ENCODE results near the gene ZCCHC2. TPM values are rescaled to one million over a fixed set of nuclear protein-coding genes. Genes with fewer than 3 reads are reported as not detected.

The ZCCHC2 gene
- total and polyA plus RNA-seq, 2 of the 13 experiments (the other 11 are each of a cell fraction or from before 2014, with no cell fraction given), result 62.5 to 76.1 TPM

DNA sequence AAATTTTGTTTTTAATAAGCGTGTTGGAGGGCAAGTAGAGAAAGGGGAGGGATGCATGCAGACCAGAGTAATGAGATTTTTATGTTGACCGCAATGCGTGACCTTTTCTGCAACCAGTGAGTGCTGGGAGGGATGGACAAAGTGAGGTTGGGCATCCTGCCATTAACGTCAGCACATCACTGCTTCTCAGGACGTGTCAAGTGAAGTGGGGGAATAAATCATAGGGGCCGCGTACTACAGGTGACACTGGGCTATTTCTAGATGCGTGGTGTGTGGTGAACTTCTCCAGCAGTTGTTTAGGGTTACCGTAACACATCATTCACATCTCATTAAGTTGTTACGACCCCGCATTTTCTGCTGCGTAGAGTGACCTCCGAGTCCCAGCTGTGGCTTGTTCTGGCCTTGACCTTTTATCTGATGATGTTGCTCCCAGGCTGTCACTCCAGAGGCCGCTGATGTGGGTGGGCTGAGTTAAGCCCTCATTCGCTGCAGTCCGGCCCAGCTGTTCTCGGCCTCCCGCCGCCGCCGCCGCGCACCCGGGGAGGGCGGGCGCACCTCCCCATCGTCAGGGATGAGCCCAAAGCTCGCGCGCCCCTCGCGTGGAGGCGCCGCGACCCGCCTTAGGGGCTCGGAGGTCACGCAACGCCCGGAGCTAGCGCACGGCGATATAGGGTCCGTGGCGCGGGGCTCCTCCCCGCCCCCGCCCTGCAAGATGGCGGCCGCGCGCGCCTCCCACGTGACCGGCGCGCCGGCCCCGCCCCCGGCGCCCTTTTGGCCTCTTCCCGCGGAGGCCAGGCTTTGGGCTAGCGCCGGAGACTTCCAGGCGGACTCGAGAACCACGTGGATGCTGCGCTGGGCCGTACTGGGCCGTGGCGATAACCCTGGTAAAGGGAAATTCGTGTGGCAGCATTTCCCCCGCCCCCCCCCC, 3.5 kb downstream of the ZCCHC2 start (continued):
- no peak for TF ChIP-seq ZFP90 (CRISPR knock-in tag; IDR thresholded peaks at IDR 0.05; ENCODE audit: borderline replicate concordance)
- peak; percentile 93 for TF ChIP-seq ZNF746 (CRISPR knock-in tag; IDR thresholded peaks at IDR 0.05)
- 0 out of 2 replicates have a peak, but pooled peaks have one; percentile 19 for TF ChIP-seq NAIF1 (CRISPR knock-in tag; IDR thresholded peaks at IDR 0.05; ENCODE audit: borderline replicate concordance)
- peak; percentile 41; the same call in 1 of the 2 replicates for TF ChIP-seq BCL6 (CRISPR knock-in tag; IDR thresholded peaks at IDR 0.05)
- TF ChIP-seq SIN3A (IDR thresholded peaks at IDR 0.05; ENCODE audit: borderline replicate concordance, low read depth, low read length), result 0 out of 2 replicates have a peak, but pooled peaks have one; percentile 79
- 0 out of 2 replicates have a peak, but pooled peaks have one; percentile 2 for TF ChIP-seq NFYC (CRISPR knock-in tag; IDR thresholded peaks at IDR 0.05)
- 0 out of 2 replicates have a peak, but pooled peaks have one; percentile 6 for TF ChIP-seq TBX3 (IDR thresholded peaks at IDR 0.05; ENCODE audit: borderline replicate concordance)
- peak; percentile 85 for TF ChIP-seq ZNF709 (CRISPR knock-in tag; IDR thresholded peaks at IDR 0.05)
- peak; percentile 75 for TF ChIP-seq CREM (IDR thresholded peaks at IDR 0.05)
- TF ChIP-seq CREM (CRISPR knock-in tag; IDR thresholded peaks at IDR 0.05), result no peak
- TF ChIP-seq ZC3H13 (CRISPR knock-in tag; IDR thresholded peaks at IDR 0.05), result peak; percentile 100
- TF ChIP-seq CAMTA2 (CRISPR knock-in tag; IDR thresholded peaks at IDR 0.05; ENCODE audit: borderline replicate concordance), result no peak
- peak; percentile 51; the same call in 1 of the 2 replicates for TF ChIP-seq ZNF768 (CRISPR knock-in tag; IDR thresholded peaks at IDR 0.05)
- peak; percentile 83; the same call in 1 of the 2 replicates for TF ChIP-seq ZSCAN20 (CRISPR knock-in tag; IDR thresholded peaks at IDR 0.05; ENCODE audit: borderline replicate concordance)
- TF ChIP-seq GTF2F1 (IDR thresholded peaks at IDR 0.05; ENCODE audit: low read length), result no peak
- peak; percentile 68 for TF ChIP-seq ZNF639 (CRISPR knock-in tag; conservative IDR thresholded peaks at IDR 0.05)
- TF ChIP-seq ZNF30 (CRISPR knock-in tag; IDR thresholded peaks at IDR 0.05), result 0 out of 2 replicates have a peak, but pooled peaks have one; percentile 5
- no peak for TF ChIP-seq ZNF234 (CRISPR knock-in tag; conservative IDR thresholded peaks at IDR 0.05)
- TF ChIP-seq SSRP1 (CRISPR knock-in tag; IDR thresholded peaks at IDR 0.05), result 0 out of 2 replicates have a peak, but pooled peaks have one; percentile 37
- TF ChIP-seq NFE2L1 (CRISPR knock-in tag; IDR thresholded peaks at IDR 0.05; ENCODE audit: borderline replicate concordance), result no peak
- peak; percentile 56; the same call in 1 of the 2 replicates for TF ChIP-seq ZNF292 (CRISPR knock-in tag; IDR thresholded peaks at IDR 0.05; ENCODE audit: borderline replicate concordance, low read depth)
- TF ChIP-seq HDAC1 (CRISPR knock-in tag; IDR thresholded peaks at IDR 0.05), result peak; percentile 80; the same call in 1 of the 2 replicates
- TF ChIP-seq CHCHD3 (CRISPR knock-in tag; IDR thresholded peaks at IDR 0.05), result peak; percentile 78; the same call in 1 of the 2 replicates
- peak in 1 of 2 experiments; percentile 37; a peak in 2 of 4 replicates for TF ChIP-seq KLF16 (CRISPR knock-in tag; IDR thresholded peaks at IDR 0.05)
- TF ChIP-seq, protein P1, sequence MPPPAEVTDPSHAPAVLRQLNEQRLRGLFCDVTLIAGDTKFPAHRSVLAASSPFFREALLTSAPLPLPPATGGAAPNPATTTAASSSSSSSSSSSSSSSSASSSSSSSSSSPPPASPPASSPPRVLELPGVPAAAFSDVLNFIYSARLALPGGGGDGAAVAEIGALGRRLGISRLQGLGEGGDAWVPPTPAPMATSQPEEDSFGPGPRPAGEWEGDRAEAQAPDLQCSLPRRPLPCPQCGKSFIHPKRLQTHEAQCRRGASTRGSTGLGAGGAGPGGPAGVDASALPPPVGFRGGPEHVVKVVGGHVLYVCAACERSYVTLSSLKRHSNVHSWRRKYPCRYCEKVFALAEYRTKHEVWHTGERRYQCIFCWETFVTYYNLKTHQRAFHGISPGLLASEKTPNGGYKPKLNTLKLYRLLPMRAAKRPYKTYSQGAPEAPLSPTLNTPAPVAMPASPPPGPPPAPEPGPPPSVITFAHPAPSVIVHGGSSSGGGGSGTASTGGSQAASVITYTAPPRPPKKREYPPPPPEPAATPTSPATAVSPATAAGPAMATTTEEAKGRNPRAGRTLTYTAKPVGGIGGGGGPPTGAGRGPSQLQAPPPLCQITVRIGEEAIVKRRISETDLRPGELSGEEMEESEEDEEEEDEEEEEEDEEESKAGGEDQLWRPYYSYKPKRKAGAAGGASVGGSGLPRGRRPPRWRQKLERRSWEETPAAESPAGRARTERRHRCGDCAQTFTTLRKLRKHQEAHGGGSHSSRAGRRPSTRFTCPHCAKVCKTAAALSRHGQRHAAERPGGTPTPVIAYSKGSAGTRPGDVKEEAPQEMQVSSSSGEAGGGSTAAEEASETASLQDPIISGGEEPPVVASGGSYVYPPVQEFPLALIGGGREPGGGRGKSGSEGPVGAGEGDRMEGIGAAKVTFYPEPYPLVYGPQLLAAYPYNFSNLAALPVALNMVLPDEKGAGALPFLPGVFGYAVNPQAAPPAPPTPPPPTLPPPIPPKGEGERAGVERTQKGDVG (CRISPR knock-in tag; IDR thresholded peaks at IDR 0.05; ENCODE audit: borderline replicate concordance), result 0 out of 2 replicates have a peak, but pooled peaks have one; percentile 23
- peak; percentile 98 for TF ChIP-seq AKAP8 (CRISPR knock-in tag; IDR thresholded peaks at IDR 0.05)
